Measurements from ENCODE around the gene ACTN1. TPM values are rescaled to one million over a fixed set of nuclear protein-coding genes. Genes with fewer than 3 reads are reported as not detected.
"Not testable (repeated sequence)": the region's sequence is repeated elsewhere in the genome, so short reads cannot be mapped to it uniquely, and the experiment has no call there.

Gene ACTN1
- polyA plus RNA-seq, 1 of the 3 experiments (the other 2 are of a cell fraction): 319 TPM

DNA sequence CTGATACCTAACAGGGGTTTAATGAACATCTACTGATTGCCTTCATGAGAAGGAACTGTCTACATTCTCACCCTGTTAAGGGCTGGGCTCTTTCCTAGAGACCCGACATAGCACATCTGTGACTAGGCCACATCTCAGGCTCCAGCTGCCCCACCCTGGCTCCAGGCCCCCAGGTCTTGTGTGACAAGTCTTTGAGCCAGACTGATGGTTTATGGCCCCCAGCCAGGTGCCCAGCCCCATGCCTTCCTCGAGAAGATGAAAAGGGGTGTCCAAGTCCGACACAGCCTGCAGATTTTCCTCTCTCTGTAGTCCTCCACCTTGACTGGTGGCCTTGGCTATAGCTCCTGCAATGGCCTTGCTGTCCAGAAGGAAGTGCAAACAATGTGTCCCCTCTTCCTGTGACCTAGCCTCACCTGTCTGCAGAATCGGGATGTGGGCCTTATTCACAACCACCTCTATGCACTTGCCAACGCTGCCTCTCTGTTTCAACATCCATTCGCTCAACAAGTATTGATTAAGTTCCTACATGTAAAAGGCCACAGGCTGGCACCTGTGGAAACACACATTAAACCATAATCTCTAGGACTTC is 4.2 kb downstream of the ACTN1 start:
- Histone ChIP-seq H3K9me3 (no peaks in the 10 kb centered on the region), H3K36me3 (replicated peaks in 1 of 2; ENCODE audit: control insufficient read depth in 1 of 2, insufficient read depth in 2 of 2, low read length in 1 of 2) (peaks cover 45 to 53% of the 10 kb centered on the region in 2 experiments), H2AFZ (ENCODE audit: low read depth) (no peak overlapping the region), H3K4me1 (ENCODE audit: control insufficient read depth in 1 of 2, insufficient read depth in 2 of 2, low read depth in 1 of 2, low read length in 1 of 2) (peaks cover 32 to 68% of the 10 kb centered on the region in 2 experiments), H3F3A (replicated peaks; ENCODE audit: insufficient read depth) (peaks cover 21% of the 10 kb centered on the region), H3K9me2 (no peaks in the 10 kb centered on the region), H3K79me2 (ENCODE audit: insufficient read depth) (peaks cover 88% of the 10 kb centered on the region), H3K4me3 (ENCODE audit: low read depth in 2 of 2, low read length in 1 of 2) (peak overlapping the region in 1 of 2 experiments; percentile 87; a peak in 2 of 4 replicates), H3K27me3 (ENCODE audit: insufficient read depth) (no peaks in the 10 kb centered on the region), H3K27ac (ENCODE audit: low read depth in 2 of 2, low read length in 1 of 2) (peak overlapping the region; percentile 98), H3K4me2 (peak overlapping the region; percentile 98), H4K20me1 (ENCODE audit: insufficient read depth) (peaks cover 77% of the 10 kb centered on the region), H3K9ac (peak overlapping the region; percentile 99; the same call in 1 of the 2 replicates)
- ChIA-PET POLR2A (no interaction called here), CTCF (interaction anchor here (0.9 kb wide), 1 partner anchor 132 kb away, joined by 3 read pairs; no protein-coding TSS in a partner anchor)
- WGBS (ENCODE audit: low lambda C conversion rate): 98% methylated on average over 6 of the region's 6 CpGs
- TF ChIP-seq RXRA (IDR thresholded peaks at IDR 0.05; ENCODE audit: borderline replicate concordance, low read depth) (no peak), RAD21 (IDR thresholded peaks at IDR 0.05; ENCODE audit: low read length) (no peak)
- DNase-seq: no peak

- peaks cover 31% of the 10 kb centered on the region for H3F3A ChIP-seq (replicated peaks; ENCODE audit: insufficient read depth)
- no peak overlapping the region for H2AFZ ChIP-seq (ENCODE audit: low read depth)
- ChIA-PET CTCF (no interaction called here), POLR2A (no interaction called here)
- WGBS (ENCODE audit: low lambda C conversion rate): 100% methylated on average over 2 of the region's 5 CpGs
- H3K27ac ChIP-seq (ENCODE audit: low read depth in 2 of 2, low read length in 1 of 2): peak overlapping the region; percentile 2 to 17; a peak in 1 of 4 replicates
- no peak overlapping the region for H3K9ac ChIP-seq
- H3K4me2 ChIP-seq: peak overlapping the region; percentile 38; the same call in 1 of the 2 replicates
- peaks cover 39 to 80% of the 10 kb centered on the region in 2 experiments for H3K4me1 ChIP-seq (ENCODE audit: control insufficient read depth in 1 of 2, insufficient read depth in 2 of 2, low read depth in 1 of 2, low read length in 1 of 2)
- no peaks in the 10 kb centered on the region for H3K9me3 ChIP-seq
- peaks cover 90% of the 10 kb centered on the region for H4K20me1 ChIP-seq (ENCODE audit: insufficient read depth)
- H3K79me2 ChIP-seq (ENCODE audit: insufficient read depth): peaks cover 100% of the 10 kb centered on the region
- H3K9me2 ChIP-seq: no peaks in the 10 kb centered on the region
- no peaks in the 10 kb centered on the region for H3K27me3 ChIP-seq (ENCODE audit: insufficient read depth)
- no peak for DNase-seq
- H3K4me3 ChIP-seq (ENCODE audit: low read depth in 2 of 2, low read length in 1 of 2): no peak overlapping the region
- H3K36me3 ChIP-seq (replicated peaks in 1 of 2; ENCODE audit: control insufficient read depth in 1 of 2, insufficient read depth in 2 of 2, low read length in 1 of 2): peaks cover 45 to 53% of the 10 kb centered on the region in 2 experiments
- TF ChIP-seq EP300 (IDR thresholded peaks at IDR 0.05; ENCODE audit: borderline replicate concordance in 1 of 2, low read depth in 1 of 2, low read length in 1 of 2) (no peak), RFX5 (IDR thresholded peaks at IDR 0.05; ENCODE audit: low read length) (no peak), RCOR1 (IDR thresholded peaks at IDR 0.05; ENCODE audit: low read length) (no peak), TCF12 (IDR thresholded peaks at IDR 0.05) (no peak), POLR2AphosphoS5 (IDR thresholded peaks at IDR 0.05; ENCODE audit: low read depth, low read length) (no peak), ELF1 (IDR thresholded peaks at IDR 0.05) (no peak), MXI1 (IDR thresholded peaks at IDR 0.05; ENCODE audit: low read depth, low read length) (no peak), NFIC (IDR thresholded peaks at IDR 0.05; ENCODE audit: borderline replicate concordance) (no peak), CTCF (IDR thresholded peaks at IDR 0.05) (no peak), FOXJ3 (CRISPR knock-in tag; IDR thresholded peaks at IDR 0.05) (no peak), EZH2phosphoT487 (IDR thresholded peaks at IDR 0.05; ENCODE audit: borderline replicate concordance, low read depth) (no peak), SMC3 (IDR thresholded peaks at IDR 0.05; ENCODE audit: low read depth, low read length) (no peak), CHD2 (IDR thresholded peaks at IDR 0.05; ENCODE audit: low read length, partially characterized antibody) (no peak), TAF1 (IDR thresholded peaks at IDR 0.05; ENCODE audit: borderline replicate concordance, low read depth, low read length) (no peak)
- TF ChIP-seq, protein P1, sequence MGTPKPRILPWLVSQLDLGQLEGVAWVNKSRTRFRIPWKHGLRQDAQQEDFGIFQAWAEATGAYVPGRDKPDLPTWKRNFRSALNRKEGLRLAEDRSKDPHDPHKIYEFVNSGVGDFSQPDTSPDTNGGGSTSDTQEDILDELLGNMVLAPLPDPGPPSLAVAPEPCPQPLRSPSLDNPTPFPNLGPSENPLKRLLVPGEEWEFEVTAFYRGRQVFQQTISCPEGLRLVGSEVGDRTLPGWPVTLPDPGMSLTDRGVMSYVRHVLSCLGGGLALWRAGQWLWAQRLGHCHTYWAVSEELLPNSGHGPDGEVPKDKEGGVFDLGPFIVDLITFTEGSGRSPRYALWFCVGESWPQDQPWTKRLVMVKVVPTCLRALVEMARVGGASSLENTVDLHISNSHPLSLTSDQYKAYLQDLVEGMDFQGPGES (IDR thresholded peaks at IDR 0.05; ENCODE audit: low read depth, low read length): no peak
- TF ChIP-seq, protein P2, sequence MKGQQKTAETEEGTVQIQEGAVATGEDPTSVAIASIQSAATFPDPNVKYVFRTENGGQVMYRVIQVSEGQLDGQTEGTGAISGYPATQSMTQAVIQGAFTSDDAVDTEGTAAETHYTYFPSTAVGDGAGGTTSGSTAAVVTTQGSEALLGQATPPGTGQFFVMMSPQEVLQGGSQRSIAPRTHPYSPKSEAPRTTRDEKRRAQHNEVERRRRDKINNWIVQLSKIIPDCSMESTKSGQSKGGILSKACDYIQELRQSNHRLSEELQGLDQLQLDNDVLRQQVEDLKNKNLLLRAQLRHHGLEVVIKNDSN (IDR thresholded peaks at IDR 0.05; ENCODE audit: borderline replicate concordance, low read depth): no peak
- TF ChIP-seq, protein P3, sequence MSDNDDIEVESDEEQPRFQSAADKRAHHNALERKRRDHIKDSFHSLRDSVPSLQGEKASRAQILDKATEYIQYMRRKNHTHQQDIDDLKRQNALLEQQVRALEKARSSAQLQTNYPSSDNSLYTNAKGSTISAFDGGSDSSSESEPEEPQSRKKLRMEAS (IDR thresholded peaks at IDR 0.05; ENCODE audit: low read depth): no peak
These were observed 5.5 kb downstream of the ACTN1 start for GRCh38 chr14:68973639-68974038.

- H3F3A ChIP-seq (replicated peaks; ENCODE audit: insufficient read depth): peaks cover 32% of the 10 kb centered on the region
- H3K9ac ChIP-seq; H2AFZ ChIP-seq (ENCODE audit: low read depth); H3K9me2 ChIP-seq; CTCF ChIA-PET; POLR2A ChIA-PET; H3K4me3 ChIP-seq (ENCODE audit: low read depth in 2 of 2, low read length in 1 of 2); DNase-seq; H3K9me3 ChIP-seq; H3K27me3 ChIP-seq (ENCODE audit: insufficient read depth): not testable (repeated sequence)
- H4K20me1 ChIP-seq (ENCODE audit: insufficient read depth): peaks cover 94% of the 10 kb centered on the region
- 0 out of 4 replicates have a peak overlapping the region, but pooled peaks of 1 of the 2 experiments have one; percentile 2 for H3K27ac ChIP-seq (ENCODE audit: low read depth in 2 of 2, low read length in 1 of 2)
- H3K4me2 ChIP-seq: 0 out of 2 replicates have a peak overlapping the region, but pooled peaks have one; percentile 19
- peaks cover 39 to 84% of the 10 kb centered on the region in 2 experiments for H3K4me1 ChIP-seq (ENCODE audit: control insufficient read depth in 1 of 2, insufficient read depth in 2 of 2, low read depth in 1 of 2, low read length in 1 of 2)
- H3K36me3 ChIP-seq (replicated peaks in 1 of 2; ENCODE audit: control insufficient read depth in 1 of 2, insufficient read depth in 2 of 2, low read length in 1 of 2): peaks cover 47 to 53% of the 10 kb centered on the region in 2 experiments
- H3K79me2 ChIP-seq (ENCODE audit: insufficient read depth): peaks cover 100% of the 10 kb centered on the region
- WGBS (ENCODE audit: low lambda C conversion rate): 92% methylated on average over 6 of the region's 6 CpGs
These were observed 5.9 kb downstream of the ACTN1 start for GRCh38 chr14:68973219-68973565.
